Fibroblast of lung (primary cell): ENCODE measurements around the gene PTGDS. TPM values are rescaled to one million over a fixed set of nuclear protein-coding genes. Genes with fewer than 3 reads are reported as not detected.

Experiments
- DNase-seq, 2 donors: peaks; one replicate each; pipeline versions ENCODE4 v3.0.0 to v3.0.0-alpha.2; 2010; ENCODE audit warnings: low read depth in 2 of 2
- H2AFZ ChIP-seq: 2 replicates; pipeline ENCODE4 v1.5.1; 2012; ENCODE audit warnings: low read length, control low read depth, inconsistent platforms
- H3K27ac ChIP-seq: 2 replicates; pipeline ENCODE4 v1.5.1; 2011; ENCODE audit warnings: low read length, control low read depth; ENCODE audit not compliant: insufficient read depth
- H3K27me3 ChIP-seq: 2 replicates; pipeline ENCODE4 v1.5.1; 2011; ENCODE audit warnings: mild to moderate bottlenecking, low read length; ENCODE audit not compliant: control insufficient read depth, insufficient read depth
- H3K36me3 ChIP-seq: 2 replicates; pipeline ENCODE4 v1.5.1; 2011; ENCODE audit warnings: low read length; ENCODE audit not compliant: control insufficient read depth, insufficient read depth
- H3K4me1 ChIP-seq: 2 replicates; pipeline ENCODE4 v1.5.1; 2011; ENCODE audit warnings: low read length; ENCODE audit not compliant: control insufficient read depth, insufficient read depth; ENCODE audit errors: extremely low read depth
- H3K4me2 ChIP-seq: 2 replicates; pipeline ENCODE4 v1.5.1; 2011; ENCODE audit warnings: low read length, control low read depth; ENCODE audit not compliant: insufficient read depth; ENCODE audit errors: extremely low read depth
- H3K4me3 ChIP-seq, 4 experiments: fragments of 200-600 bp in 1 of 4; sonication (generic) in 1 of 4; replicated peaks in 1 of 4; 2 replicates each; pipeline ENCODE4 v1.5.1; 2011 to 2016; ENCODE audit warnings: low read length in 4 of 4, low read depth in 3 of 4, mild to moderate bottlenecking in 3 of 4, control low read depth in 2 of 4, inconsistent platforms in 1 of 4, mixed read lengths in 1 of 4; ENCODE audit not compliant: insufficient read depth in 1 of 4; ENCODE audit errors: control extremely low read depth in 1 of 4
- H3K79me2 ChIP-seq: 2 replicates; pipeline ENCODE4 v1.5.1; 2012; ENCODE audit warnings: mild to moderate bottlenecking, low read length, inconsistent platforms; ENCODE audit not compliant: control insufficient read depth, insufficient read depth
- H3K9ac ChIP-seq: 2 replicates; pipeline ENCODE4 v1.5.1; 2011; ENCODE audit warnings: mild to moderate bottlenecking, low read length, control low read depth; ENCODE audit not compliant: insufficient read depth
- H3K9me3 ChIP-seq: 2 replicates; pipeline ENCODE4 v1.5.1; 2012; ENCODE audit warnings: low read depth, low read length; ENCODE audit not compliant: control insufficient read depth, insufficient read depth
- H4K20me1 ChIP-seq: 2 replicates; pipeline ENCODE4 v1.5.1; 2011; ENCODE audit warnings: low read length; ENCODE audit not compliant: control insufficient read depth, insufficient read depth; ENCODE audit errors: extremely low read depth
- EZH2 ChIP-seq: IDR thresholded peaks from 2 replicates; pipeline ENCODE4 v1.5.1; 2012; ENCODE audit warnings: low read length, control low read depth, mild to moderate bottlenecking; ENCODE audit errors: missing control alignments
- polyA plus RNA-seq, 2 donors: library from polyadenylated mRNA; depleted of rRNA in 1 of 2; stranded (reverse) in 1 of 2; unstranded in 1 of 2; fragments of >200 nt; gene quantifications; 2 replicates each; pipeline ENCODE4 v1.2.1, GENCODE V29; 2011 to 2012; ENCODE audit warnings: missing spikeins in 1 of 2
- total RNA-seq: library from RNA; depleted of rRNA; stranded (reverse); fragments of >200 nt; gene quantifications from 2 replicates; pipeline ENCODE4 v1.2.1, GENCODE V29; 2014
- TF ChIP-seq, protein P1 (sequence below), 2 donors: IDR thresholded peaks in 1 of 2; conservative IDR thresholded peaks in 1 of 2; 1 replicate in 1 of 2; 2 replicates in 1 of 2; pipeline ENCODE4 v1.5.1; 2011 to 2012; ENCODE audit warnings: low read length in 2 of 2, control low read depth in 1 of 2, inconsistent platforms in 1 of 2, low read depth in 1 of 2, mild to moderate bottlenecking in 1 of 2

PTGDS gene
- total and polyA plus RNA-seq, 2 donors (not counting 1 experiment from before 2014, with no cell fraction given): 4.9 to 90.3 TPM

DNA sequence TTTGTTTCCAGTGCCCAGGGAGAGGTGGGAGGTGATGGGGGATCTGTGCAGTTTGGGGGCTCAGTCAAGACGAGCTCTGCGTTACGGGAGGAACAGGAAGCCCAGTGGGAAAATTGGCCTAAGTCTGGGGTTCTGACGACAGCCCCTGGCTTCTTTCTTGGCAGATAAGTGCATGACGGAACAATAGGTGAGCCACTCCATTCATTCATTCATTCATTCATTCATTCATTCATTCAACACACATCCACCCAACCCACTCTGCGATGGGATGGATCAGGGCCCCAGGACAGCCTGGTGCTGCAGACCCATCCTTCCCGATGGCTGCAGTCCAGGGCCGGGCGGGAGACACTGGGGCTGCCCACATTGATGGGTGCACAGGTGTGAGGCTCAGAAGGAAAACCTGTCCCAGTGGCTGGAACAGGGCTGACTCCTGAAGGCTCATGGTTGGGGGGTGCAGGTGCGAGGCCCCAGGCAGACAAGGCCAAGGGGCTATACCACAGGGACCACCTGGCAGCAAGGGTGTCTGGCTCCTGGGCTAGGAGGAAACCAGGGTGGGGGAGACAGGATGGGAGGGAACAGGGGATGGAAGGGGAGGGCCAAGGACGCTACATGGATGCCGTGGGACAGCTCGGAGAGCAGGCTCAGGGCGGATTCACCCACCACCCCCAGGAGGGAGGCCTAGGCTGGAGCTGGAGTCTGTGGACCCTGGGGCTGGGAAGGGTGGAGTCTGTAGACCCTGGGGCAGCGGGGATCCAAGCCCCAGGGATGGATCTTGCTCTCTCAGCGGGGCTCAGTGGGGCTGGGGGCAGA, 3.6 kb downstream of the PTGDS start:
- H2AFZ ChIP-seq: no peak overlapping the region
- peaks cover 22% of the 10 kb centered on the region for H3K27me3 ChIP-seq
- H3K36me3 ChIP-seq: no peaks in the 10 kb centered on the region
- no peak overlapping the region for H3K27ac ChIP-seq
- no peak overlapping the region for H3K4me2 ChIP-seq
- no peak for DNase-seq
- H3K79me2 ChIP-seq: no peaks in the 10 kb centered on the region
- no peaks in the 10 kb centered on the region for H4K20me1 ChIP-seq
- no peaks in the 10 kb centered on the region for H3K9me3 ChIP-seq
- H3K4me3 ChIP-seq: no peak overlapping the region
- no peak for TF ChIP-seq EZH2
- TF ChIP-seq, protein P1, sequence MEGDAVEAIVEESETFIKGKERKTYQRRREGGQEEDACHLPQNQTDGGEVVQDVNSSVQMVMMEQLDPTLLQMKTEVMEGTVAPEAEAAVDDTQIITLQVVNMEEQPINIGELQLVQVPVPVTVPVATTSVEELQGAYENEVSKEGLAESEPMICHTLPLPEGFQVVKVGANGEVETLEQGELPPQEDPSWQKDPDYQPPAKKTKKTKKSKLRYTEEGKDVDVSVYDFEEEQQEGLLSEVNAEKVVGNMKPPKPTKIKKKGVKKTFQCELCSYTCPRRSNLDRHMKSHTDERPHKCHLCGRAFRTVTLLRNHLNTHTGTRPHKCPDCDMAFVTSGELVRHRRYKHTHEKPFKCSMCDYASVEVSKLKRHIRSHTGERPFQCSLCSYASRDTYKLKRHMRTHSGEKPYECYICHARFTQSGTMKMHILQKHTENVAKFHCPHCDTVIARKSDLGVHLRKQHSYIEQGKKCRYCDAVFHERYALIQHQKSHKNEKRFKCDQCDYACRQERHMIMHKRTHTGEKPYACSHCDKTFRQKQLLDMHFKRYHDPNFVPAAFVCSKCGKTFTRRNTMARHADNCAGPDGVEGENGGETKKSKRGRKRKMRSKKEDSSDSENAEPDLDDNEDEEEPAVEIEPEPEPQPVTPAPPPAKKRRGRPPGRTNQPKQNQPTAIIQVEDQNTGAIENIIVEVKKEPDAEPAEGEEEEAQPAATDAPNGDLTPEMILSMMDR (conservative IDR thresholded peaks at IDR 0.05 in 1 of 2, IDR thresholded peaks at IDR 0.05 in 1 of 2; ENCODE audit: low read depth in 1 of 2, low read length in 2 of 2): no peak
- H3K4me1 ChIP-seq: no peaks in the 10 kb centered on the region
- no peak overlapping the region for H3K9ac ChIP-seq

DNA sequence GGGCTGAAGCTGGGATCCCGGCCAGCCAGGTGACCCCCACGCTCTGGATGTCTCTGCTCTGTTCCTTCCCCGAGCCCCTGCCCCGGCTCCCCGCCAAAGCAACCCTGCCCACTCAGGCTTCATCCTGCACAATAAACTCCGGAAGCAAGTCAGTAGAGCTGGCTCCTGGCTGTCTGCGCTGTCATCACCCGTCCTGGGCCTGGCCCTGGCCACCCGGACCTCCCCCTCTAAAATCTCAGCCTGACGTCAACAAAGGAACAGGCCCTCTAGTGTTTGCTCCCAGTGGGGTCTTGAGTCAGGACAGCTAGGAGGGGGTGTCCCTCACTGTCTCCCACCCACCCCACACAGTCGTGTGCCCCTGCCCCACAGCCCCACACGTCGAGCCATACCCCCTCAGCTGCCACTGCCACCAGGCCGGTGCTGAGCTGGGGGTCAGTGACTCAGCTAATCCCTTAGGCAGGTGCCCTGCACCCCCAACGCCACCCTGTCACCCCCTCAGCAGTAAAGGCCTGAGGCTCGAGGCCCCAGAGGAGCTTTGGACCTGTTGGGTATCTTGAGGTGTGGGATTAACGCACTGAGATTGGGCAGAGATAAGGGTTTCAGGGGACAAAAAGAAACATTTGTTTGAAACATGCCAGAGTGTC, 4.4 kb downstream of the PTGDS start:
- no peaks in the 10 kb centered on the region for H3K79me2 ChIP-seq
- TF ChIP-seq, protein P1 (conservative IDR thresholded peaks at IDR 0.05 in 1 of 2, IDR thresholded peaks at IDR 0.05 in 1 of 2; ENCODE audit: low read depth in 1 of 2, low read length in 2 of 2): no peak
- TF ChIP-seq EZH2: no peak
- no peak overlapping the region for H3K4me3 ChIP-seq
- H3K4me1 ChIP-seq: no peaks in the 10 kb centered on the region
- no peak overlapping the region for H3K27ac ChIP-seq
- DNase-seq: no peak
- H4K20me1 ChIP-seq: no peaks in the 10 kb centered on the region
- H3K9ac ChIP-seq: no peak overlapping the region
- H3K36me3 ChIP-seq: no peaks in the 10 kb centered on the region
- no peaks in the 10 kb centered on the region for H3K9me3 ChIP-seq
- H3K4me2 ChIP-seq: no peak overlapping the region
- H2AFZ ChIP-seq: no peak overlapping the region
- H3K27me3 ChIP-seq: peaks cover 24% of the 10 kb centered on the region

DNA sequence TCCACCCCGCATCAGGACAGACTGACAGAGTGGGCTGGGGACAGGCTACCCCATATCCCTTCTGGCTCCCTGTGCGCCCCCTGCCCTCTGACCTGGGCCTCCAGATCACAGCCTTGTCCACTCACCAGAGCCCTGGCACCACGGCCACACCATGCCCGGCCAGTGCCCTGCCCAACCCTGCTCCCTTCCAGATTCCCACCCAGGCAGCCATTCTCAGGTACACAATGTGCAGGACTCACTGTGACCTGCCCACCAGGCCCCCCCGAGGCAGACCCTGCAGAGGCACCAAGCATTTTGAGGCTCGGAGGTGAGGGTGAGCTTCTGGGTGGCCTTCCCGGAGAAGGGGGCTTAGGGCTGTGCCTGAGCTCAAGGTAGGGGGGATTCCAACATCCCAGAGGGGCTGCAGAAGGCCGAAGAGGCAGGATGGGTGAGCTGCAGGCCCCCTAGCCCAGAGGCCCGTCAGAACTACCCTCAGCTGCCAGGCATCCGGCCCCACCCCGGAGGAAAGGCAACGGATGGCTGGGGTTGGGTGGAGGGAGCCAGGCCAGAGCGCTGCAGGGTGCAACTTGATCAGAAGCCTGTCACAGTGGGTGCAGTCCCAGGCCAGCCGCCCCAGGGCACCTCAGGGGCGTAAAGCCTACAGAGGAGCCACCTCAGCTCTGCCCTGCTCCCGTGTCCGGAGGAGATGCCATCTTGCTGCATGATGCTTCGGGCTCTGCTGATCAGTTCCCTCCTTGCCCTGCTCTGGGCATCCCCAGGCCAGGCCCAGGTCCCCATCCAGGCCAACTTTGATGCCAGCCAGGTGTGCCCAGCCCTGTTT, 5.1 kb downstream of the PTGDS start, which contains the start of gene LCNL1:
LCNL1 (plus strand) TSS at position 762 of the 820 bp plus-strand sequence. CDS start 594 bp downstream, outside the sequence.
- H3K27me3 ChIP-seq: peaks cover 24% of the 10 kb centered on the region
- H3K9me3 ChIP-seq: no peaks in the 10 kb centered on the region
- no peaks in the 10 kb centered on the region for H4K20me1 ChIP-seq
- no peak for DNase-seq
- TF ChIP-seq, protein P1 (conservative IDR thresholded peaks at IDR 0.05 in 1 of 2, IDR thresholded peaks at IDR 0.05 in 1 of 2; ENCODE audit: low read depth in 1 of 2, low read length in 2 of 2): no peak
- TF ChIP-seq EZH2: no peak
- H3K79me2 ChIP-seq: no peaks in the 10 kb centered on the region
- no peak within 1 kb of the TSS for H3K4me3 ChIP-seq
- no peaks in the 10 kb centered on the region for H3K4me1 ChIP-seq
- no peak within 1 kb of the TSS for H3K4me2 ChIP-seq
- H2AFZ ChIP-seq: no peak within 1 kb of the TSS
- H3K9ac ChIP-seq: no peak within 1 kb of the TSS
- no peak within 1 kb of the TSS for H3K27ac ChIP-seq
- no peaks in the 10 kb centered on the region for H3K36me3 ChIP-seq
